Gastroesophageal sphincter (tissue), 4 donors: ENCODE results near the gene KCNK7. TPM values are rescaled to one million over a fixed set of nuclear protein-coding genes. Genes with fewer than 3 reads are reported as not detected.
A peak's percentile ranks its signal among the peaks of the same experiment; 100 is the strongest.

Experiments
- ATAC-seq: fragments of 150-250 bp; one replicate; pipeline ENCODE4 v1.9.1; 2016; ENCODE audit warnings: mild to moderate bottlenecking, moderate library complexity
- H3K27ac ChIP-seq, 4 donors: fragments of 200-600 bp; sonication (generic) in 3 of 4; 1 replicate in 3 of 4; 2 replicates in 1 of 4; pipeline ENCODE4 v1.5.1; 2016 to 2019
- H3K27me3 ChIP-seq: fragments of 200-600 bp; sonication (generic); one replicate; pipeline ENCODE4 v1.5.1; 2019
- H3K36me3 ChIP-seq, 2 donors: fragments of 200-600 bp; sonication (generic); one replicate each; pipeline ENCODE4 v1.5.1; 2019; ENCODE audit warnings: control low read depth in 1 of 2
- H3K4me1 ChIP-seq, 3 donors: fragments of 200-600 bp; sonication (generic); 1 replicate in 2 of 3; 2 replicates in 1 of 3; pipeline ENCODE4 v1.5.1; 2016 to 2019; ENCODE audit warnings: control low read depth in 2 of 3
- H3K4me3 ChIP-seq, 2 donors: fragments of 200-600 bp; sonication (generic); one replicate each; pipeline ENCODE4 v1.5.1; 2019; ENCODE audit warnings: mild to moderate bottlenecking in 1 of 2, moderate library complexity in 1 of 2
- H3K9me3 ChIP-seq, 3 donors: fragments of 200-600 bp; sonication (generic); one replicate each; pipeline ENCODE4 v1.5.1; 2017 to 2019; ENCODE audit warnings: control low read depth in 2 of 3
- CTCF ChIP-seq, 4 experiments: fragments of 200-600 bp in 2 of 4; fragments of 450-650 bp in 2 of 4; sonication (generic) in 1 of 4; IDR thresholded peaks; one replicate each; pipeline ENCODE4 v1.5.1; 2017 to 2019; ENCODE audit warnings: antibody characterized with exemption in 4 of 4, mild to moderate bottlenecking in 2 of 4, moderate library complexity in 2 of 4
- EP300 ChIP-seq: sonication (generic); formaldehyde crosslinking; IDR thresholded peaks from one replicate; pipeline ENCODE4 v1.6.1; 2017; ENCODE audit warnings: antibody characterized with exemption, mild to moderate bottlenecking
- POLR2A ChIP-seq, 2 donors: fragments of 450-650 bp; IDR thresholded peaks; one replicate each; pipeline ENCODE4 v1.6.1; 2017; ENCODE audit warnings: antibody characterized with exemption in 2 of 2, mild to moderate bottlenecking in 2 of 2, moderate library complexity in 1 of 2
- POLR2AphosphoS5 ChIP-seq: sonication (generic); formaldehyde crosslinking; IDR thresholded peaks from one replicate; pipeline ENCODE4 v1.6.1; 2017; ENCODE audit warnings: antibody characterized with exemption
- WGBS, 2 donors: methylation state at CpG; one replicate each; pipeline ENCODE4 v1.1.5; 2018; ENCODE audit warnings: low coverage in 1 of 2; 5-methylcytosine and 5-hydroxymethylcytosine counted together
- total RNA-seq, 4 donors: library from RNA; depleted of rRNA; stranded (reverse); fragments of >200 nt; gene quantifications; one replicate each; pipeline ENCODE4 v1.1.0, GENCODE V29; 2016

Gene KCNK7
- total RNA-seq, 4 donors from 2014 or later, result 0.40 to 1.5 (median 0.93) TPM; not detected in 1

DNA sequence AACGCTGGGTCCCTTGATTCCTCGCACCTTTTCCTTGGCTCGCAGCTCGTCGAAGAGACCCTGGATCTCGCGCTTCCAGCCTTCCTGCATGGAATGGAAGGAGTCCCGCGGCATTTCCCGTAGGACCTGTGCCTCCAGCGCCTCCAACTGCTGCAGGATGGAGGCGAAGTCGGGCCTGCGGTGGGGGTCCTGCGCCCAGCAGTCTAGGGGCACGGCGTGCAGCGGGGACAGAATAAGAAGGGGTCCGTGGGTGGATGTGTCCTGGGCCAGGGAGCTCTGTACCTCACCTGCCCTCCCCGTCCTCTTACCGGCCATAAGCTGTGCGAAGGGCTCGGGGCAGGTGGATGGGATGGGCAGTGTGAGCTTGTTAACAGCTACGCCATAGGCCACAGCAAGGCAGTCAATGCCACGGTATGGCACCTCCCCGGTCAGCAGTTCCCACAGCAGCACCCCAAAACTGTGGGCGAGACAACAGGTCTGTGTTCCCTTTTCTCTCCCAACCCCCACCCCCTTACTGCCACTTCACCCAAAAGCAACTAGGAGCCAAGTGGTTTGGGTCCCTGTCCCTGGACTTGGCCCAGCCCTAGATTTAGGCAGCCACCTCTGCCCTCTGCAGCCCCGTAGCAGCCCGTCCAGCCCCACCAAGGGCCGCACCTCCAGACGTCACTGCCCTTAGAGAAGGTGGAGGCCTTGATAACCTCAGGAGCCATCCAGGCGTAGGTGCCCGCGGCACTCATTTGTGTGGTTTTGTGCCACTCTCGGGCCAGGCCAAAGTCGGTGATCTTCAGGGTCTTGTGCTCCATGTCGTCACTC is 12.2 kb upstream of the KCNK7 start:
- Histone ChIP-seq H3K4me1 (peaks cover 0 to 70% (median 51%) of the 10 kb centered on the region in 3 donors), H3K36me3 (peaks cover 0 to 74% of the 10 kb centered on the region in 2 donors), H3K9me3 (no peaks in the 10 kb centered on the region), H3K27me3 (no peaks in the 10 kb centered on the region), H3K27ac (peak overlapping the region; percentile 14 to 87 (median 84)), H3K4me3 (peak overlapping the region in 1 of 2 donors; percentile 46)
- WGBS, 2 donors, result 100% methylated on average over 5 of the region's 37 CpGs; no CpG with 5 or more reads in 1 of the 2 donors
- no peak for TF ChIP-seq EP300
- peak in 1 of 4 experiments; percentile 4 for TF ChIP-seq CTCF (IDR thresholded peaks at IDR 0.05)
- no peak for TF ChIP-seq POLR2AphosphoS5
- ATAC-seq, result no peak

GRCh38 chr11:65606876-65607613 is 11.4 kb upstream of the KCNK7 start:
- peak; percentile 98 for ATAC-seq
- H3K36me3 ChIP-seq, result peaks cover 0 to 77% of the 10 kb centered on the region in 2 donors
- no peaks in the 10 kb centered on the region for H3K9me3 ChIP-seq
- H3K27me3 ChIP-seq, result no peaks in the 10 kb centered on the region
- H3K4me1 ChIP-seq, result peaks cover 0 to 63% (median 43%) of the 10 kb centered on the region in 3 donors
- peak; percentile 73 for TF ChIP-seq POLR2AphosphoS5
- TF ChIP-seq POLR2A (IDR thresholded peaks at IDR 0.05), result peak in 1 of 2 donors; percentile 17
- peak in 3 of 4 experiments; percentile 18 to 22 (median 22) for TF ChIP-seq CTCF (IDR thresholded peaks at IDR 0.05)
- TF ChIP-seq EP300, result no peak
- H3K27ac ChIP-seq, result peak overlapping the region; percentile 35 to 87 (median 84)
- WGBS, 2 donors, result no CpG with 5 or more reads among the region's 67 CpGs
- peak overlapping the region in 1 of 2 donors; percentile 46 for H3K4me3 ChIP-seq

- WGBS, 2 donors, result no CpG with 5 or more reads among the region's 1 CpG
- TF ChIP-seq CTCF (IDR thresholded peaks at IDR 0.05) (no peak), POLR2A (IDR thresholded peaks at IDR 0.05) (no peak), POLR2AphosphoS5 (no peak), EP300 (no peak)
- Histone ChIP-seq H3K36me3 (peaks cover 0 to 89% of the 10 kb centered on the region in 2 donors), H3K4me3 (no peak overlapping the region), H3K9me3 (no peaks in the 10 kb centered on the region), H3K27me3 (no peaks in the 10 kb centered on the region), H3K27ac (peak overlapping the region in 1 of 4 donors; percentile 83), H3K4me1 (peaks cover 0 to 35% (median 15%) of the 10 kb centered on the region in 3 donors)
- no peak for ATAC-seq
Observed at GRCh38 chr11:65604258-65604657, 8.7 kb upstream of the KCNK7 start.

DNA sequence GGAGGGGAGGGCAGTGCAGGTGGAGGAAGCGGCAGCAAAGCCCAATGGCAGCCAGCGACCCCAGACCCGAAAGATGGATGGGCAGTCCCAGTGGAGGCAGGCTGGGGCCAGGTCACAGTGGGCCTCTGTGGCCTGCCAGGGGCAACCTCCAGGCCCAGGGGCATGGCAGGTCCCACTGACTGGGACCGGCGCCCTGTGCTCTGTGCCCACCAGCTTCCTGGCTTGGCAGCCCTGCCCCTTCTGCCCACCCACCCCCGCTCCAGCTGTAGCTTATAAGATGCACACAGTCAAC is 4.3 kb upstream of the KCNK7 start:
- Histone ChIP-seq H3K4me1 (peaks cover 0 to 13% (median 8%) of the 10 kb centered on the region in 3 donors), H3K9me3 (no peaks in the 10 kb centered on the region), H3K4me3 (no peak overlapping the region), H3K27me3 (no peaks in the 10 kb centered on the region), H3K36me3 (peaks cover 0 to 81% of the 10 kb centered on the region in 2 donors), H3K27ac (no peak overlapping the region)
- WGBS, 2 donors, result no CpG with 5 or more reads among the region's 6 CpGs
- TF ChIP-seq POLR2AphosphoS5 (no peak), CTCF (IDR thresholded peaks at IDR 0.05) (no peak), POLR2A (IDR thresholded peaks at IDR 0.05) (no peak), EP300 (no peak)
- ATAC-seq, result no peak
